Measurements from ENCODE around the gene IRX2.

The IRX2 gene

GRCh38 chr5:2742921-2743679 is 8.4 kb downstream of the IRX2 start:
- no peak overlapping the region for H3K27ac ChIP-seq
- DNase-seq (ENCODE audit: low read depth, low spot score): no peak

GRCh38 chr5:2741956-2742355 is 9.5 kb downstream of the IRX2 start:
- no peak for DNase-seq (ENCODE audit: low read depth, low spot score)
- no peak overlapping the region for H3K27ac ChIP-seq

- no peak overlapping the region for H3K27ac ChIP-seq
- DNase-seq (ENCODE audit: low read depth, low spot score): no peak
These were observed 10.5 kb downstream of the IRX2 start for GRCh38 chr5:2740876-2741555.

GRCh38 chr5:2740051-2740875 is 11.2 kb downstream of the IRX2 start:
- no peak overlapping the region for H3K27ac ChIP-seq
- no peak for DNase-seq (ENCODE audit: low read depth, low spot score)

- H3K27ac ChIP-seq: no peak overlapping the region
- DNase-seq (ENCODE audit: low read depth, low spot score): no peak
These were observed 12.0 kb downstream of the IRX2 start for GRCh38 chr5:2739360-2740050.

GRCh38 chr5:2738700-2739359 is 12.6 kb downstream of the IRX2 start:
- DNase-seq (ENCODE audit: low read depth, low spot score): no peak
- H3K27ac ChIP-seq: no peak overlapping the region

- no peak overlapping the region for H3K27ac ChIP-seq
- no peak for DNase-seq (ENCODE audit: low read depth, low spot score)
These were observed 13.2 kb downstream of the IRX2 start for GRCh38 chr5:2738156-2738699.

GRCh38 chr5:2737273-2738155 is 14.0 kb downstream of the IRX2 start:
- no peak overlapping the region for H3K27ac ChIP-seq
- no peak for DNase-seq (ENCODE audit: low read depth, low spot score)

- DNase-seq (ENCODE audit: low read depth, low spot score): no peak
- no peak overlapping the region for H3K27ac ChIP-seq
These were observed 14.6 kb downstream of the IRX2 start for GRCh38 chr5:2736872-2737271.

GRCh38 chr5:2735996-2736395 is 15.5 kb downstream of the IRX2 start:
- H3K27ac ChIP-seq: no peak overlapping the region
- no peak for DNase-seq (ENCODE audit: low read depth, low spot score)

- no peak for DNase-seq (ENCODE audit: low read depth, low spot score)
- no peak overlapping the region for H3K27ac ChIP-seq
These were observed 18.6 kb downstream of the IRX2 start for GRCh38 chr5:2732850-2733249.

- no peak for DNase-seq (ENCODE audit: low read depth, low spot score)
- no peak overlapping the region for H3K27ac ChIP-seq
These were observed 19.5 kb downstream of the IRX2 start for GRCh38 chr5:2732004-2732403.

- no peak overlapping the region for H3K27ac ChIP-seq
- DNase-seq (ENCODE audit: low read depth, low spot score): no peak
These were observed 22.3 kb downstream of the IRX2 start for GRCh38 chr5:2729189-2729588.

GRCh38 chr5:2727550-2727949 is 23.9 kb downstream of the IRX2 start:
- no peak for DNase-seq (ENCODE audit: low read depth, low spot score)
- H3K27ac ChIP-seq: no peak overlapping the region

GRCh38 chr5:2725980-2726765 is 25.3 kb downstream of the IRX2 start:
- no peak overlapping the region for H3K27ac ChIP-seq

GRCh38 chr5:2724831-2725230 is 26.6 kb downstream of the IRX2 start:
- no peak overlapping the region for H3K27ac ChIP-seq
- no peak for DNase-seq (ENCODE audit: low read depth, low spot score)

More at GRCh38 chr5:2725980-2726765, 25.3 kb downstream of the IRX2 start:
- no peak for DNase-seq (ENCODE audit: low read depth, low spot score)

- H3K27ac ChIP-seq: no peak overlapping the region
- no peak for DNase-seq (ENCODE audit: low read depth, low spot score)
These were observed 27.4 kb downstream of the IRX2 start for GRCh38 chr5:2724031-2724581.

GRCh38 chr5:2722901-2723300 is 28.6 kb downstream of the IRX2 start:
- H3K27ac ChIP-seq: no peak overlapping the region
- no peak for DNase-seq (ENCODE audit: low read depth, low spot score)
